ENCODE data around the gene DLX2.
"Not testable (repeated sequence)": the region's sequence is repeated elsewhere in the genome, so short reads cannot be mapped to it uniquely, and the experiment has no call there.

DLX2 gene

DNA sequence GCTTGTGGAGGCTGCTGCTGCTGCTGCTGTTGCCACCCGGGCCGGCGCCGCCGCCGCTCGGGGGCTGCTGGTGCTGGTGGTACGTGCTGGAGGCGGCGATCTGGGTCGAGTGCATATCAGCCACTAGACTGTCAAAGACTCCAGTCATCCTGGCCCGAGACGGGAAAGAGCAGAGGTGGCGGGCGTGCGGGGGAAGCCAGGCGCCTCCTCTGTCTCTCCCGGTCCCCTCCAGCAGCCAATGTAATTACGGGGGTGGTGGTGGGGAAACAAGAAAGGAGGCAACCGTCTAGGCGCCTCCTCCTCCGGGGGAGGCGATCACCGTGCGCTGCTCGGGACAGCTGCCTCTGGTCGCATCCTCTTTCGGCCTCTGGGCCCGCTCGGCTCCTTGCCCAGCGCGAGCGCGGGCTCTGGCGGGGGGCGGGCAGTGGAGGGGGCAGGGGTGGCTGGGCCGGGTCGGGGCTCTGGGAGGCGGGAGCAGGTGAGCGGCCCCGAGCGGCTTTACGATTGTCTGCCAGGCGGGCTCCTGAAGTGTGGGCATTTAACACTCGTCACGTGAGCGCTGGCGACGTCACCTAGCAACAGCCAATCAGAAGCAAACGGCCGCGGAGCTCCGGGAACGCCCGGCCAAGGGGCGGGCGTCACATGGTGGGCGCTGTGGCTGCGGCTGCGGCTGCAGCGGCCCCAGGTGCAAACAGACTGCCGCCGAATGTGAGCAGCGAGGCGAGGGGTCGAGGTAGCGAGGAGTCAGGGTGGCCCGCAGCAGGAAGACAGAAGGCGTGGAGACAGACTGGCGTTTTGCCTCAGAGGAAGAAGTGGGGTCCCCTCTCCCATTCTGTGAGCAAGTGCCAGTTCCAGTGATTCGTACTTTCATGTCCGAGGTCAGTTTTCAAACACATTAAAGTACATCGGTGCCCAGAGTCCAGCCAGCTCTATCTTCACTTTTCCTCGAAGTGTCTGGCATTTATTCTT, at the start of gene DLX2:
DLX2 (minus strand) TSS at position 510 of the 969 bp plus-strand sequence; CDS start at position 148, 362 bp downstream.
- peak; percentile 90 for DNase-seq

GRCh38 chr2:172147944-172148650, 45.4 kb upstream of the DLX2 start:
- DNase-seq: no peak

GRCh38 chr2:172143817-172144216, 41.1 kb upstream of the DLX2 start:
- DNase-seq: no peak

DNA sequence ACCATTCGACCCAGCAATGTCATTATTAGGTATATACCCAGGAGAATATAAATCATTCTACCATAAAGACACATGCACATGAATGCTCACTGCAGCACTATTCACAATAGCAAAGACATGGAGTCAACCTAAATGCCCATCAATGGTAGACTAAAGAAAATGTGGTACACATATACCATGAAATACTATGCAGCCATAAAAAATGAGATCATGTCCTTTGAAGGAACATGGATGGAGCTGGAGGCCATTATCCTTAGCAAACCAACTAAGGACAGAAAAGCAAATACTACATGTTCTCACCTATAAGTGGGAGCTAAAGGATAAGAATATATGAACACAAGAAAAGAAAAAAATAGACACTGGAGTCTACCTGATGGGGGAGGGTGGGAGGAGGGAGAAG, 36.0 kb upstream of the DLX2 start:
- DNase-seq: not testable (repeated sequence)

GRCh38 chr2:172137943-172138342, 35.2 kb upstream of the DLX2 start:
- no peak for DNase-seq

DNA sequence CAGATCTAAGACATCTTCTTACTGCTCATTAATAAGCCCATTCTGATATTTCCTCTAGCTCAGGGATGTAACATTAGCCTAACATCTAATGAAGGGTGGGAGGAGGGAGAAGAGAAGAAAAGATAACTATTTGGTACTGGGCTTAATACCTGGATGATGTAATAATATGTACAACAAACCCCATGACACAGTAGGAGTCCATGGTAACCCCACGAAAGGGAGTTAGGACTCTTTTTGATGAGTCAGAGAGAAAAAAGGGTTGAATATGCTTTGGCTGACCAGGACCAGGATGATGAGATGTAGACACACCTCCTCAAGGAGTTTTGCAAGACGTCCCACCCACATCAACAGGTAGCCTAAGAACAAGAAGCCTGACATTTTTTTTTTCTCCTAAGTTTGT, 34.4 kb upstream of the DLX2 start:
- no peak for DNase-seq

- no peak for DNase-seq
Observed at GRCh38 chr2:172135446-172135845, 32.7 kb upstream of the DLX2 start.

GRCh38 chr2:172134270-172134669, 31.6 kb upstream of the DLX2 start:
- DNase-seq: no peak

DNA sequence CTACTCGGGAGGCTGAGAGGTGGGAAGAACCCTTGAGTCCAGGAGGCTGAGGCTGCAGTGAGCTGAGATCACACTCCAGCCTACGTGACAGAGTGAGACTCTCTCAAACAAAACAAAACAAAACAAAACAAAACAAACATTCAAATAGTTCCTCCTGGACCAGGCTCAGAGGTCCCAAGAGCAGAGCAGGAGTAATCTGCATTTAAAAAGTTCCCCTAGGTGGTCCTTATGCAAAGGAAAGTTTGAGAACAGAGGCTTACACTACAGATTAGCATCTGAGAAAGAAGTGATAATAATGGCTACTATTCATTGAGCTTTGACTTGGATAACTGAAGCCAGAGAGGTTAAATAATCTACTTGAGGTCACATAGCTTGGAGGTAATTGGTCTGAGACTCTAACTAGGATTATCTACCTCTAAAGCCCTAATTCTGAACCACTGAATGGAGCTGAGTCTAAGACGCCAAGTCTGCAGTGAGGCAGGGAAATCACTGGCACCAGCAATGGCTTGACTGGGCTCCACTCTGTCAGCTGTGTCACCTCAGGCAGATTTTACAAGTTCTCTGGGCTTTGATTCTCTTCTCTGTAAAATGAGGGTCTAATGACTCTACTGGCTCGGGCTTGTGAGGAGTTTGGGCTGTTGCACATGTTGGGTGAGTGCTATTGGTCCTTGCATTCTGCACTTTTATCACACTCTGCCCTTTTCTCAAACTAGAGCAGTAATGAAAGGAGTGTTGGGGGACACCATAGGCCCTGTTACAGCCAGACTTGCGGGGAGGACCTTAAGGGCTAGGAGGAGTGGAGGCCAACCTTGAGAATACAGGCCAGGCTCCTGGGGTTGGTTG, 29.2 kb upstream of the DLX2 start:
- no peak for DNase-seq

DNA sequence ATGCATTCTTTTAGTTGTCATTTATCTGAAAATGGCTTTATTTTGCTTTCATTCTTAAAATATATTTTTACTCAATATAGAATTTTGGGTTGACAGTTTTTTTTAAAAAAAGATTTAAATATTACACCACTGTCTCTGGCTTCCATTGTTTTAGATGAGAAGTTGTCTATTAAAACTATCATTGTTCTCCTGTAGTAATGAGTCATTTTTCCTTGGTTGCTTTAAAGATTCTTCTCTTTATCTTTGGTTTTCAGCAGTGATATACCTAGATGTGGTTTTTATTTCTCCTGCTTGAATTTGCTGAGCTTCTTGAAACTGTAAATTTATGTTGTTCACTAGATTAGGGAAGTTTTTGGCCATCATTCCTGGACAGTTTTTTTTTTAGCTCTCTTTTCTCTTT, 26.7 kb upstream of the DLX2 start:
- DNase-seq: no peak

- no peak for DNase-seq
Observed at GRCh38 chr2:172128484-172128883, 25.8 kb upstream of the DLX2 start.

DNA sequence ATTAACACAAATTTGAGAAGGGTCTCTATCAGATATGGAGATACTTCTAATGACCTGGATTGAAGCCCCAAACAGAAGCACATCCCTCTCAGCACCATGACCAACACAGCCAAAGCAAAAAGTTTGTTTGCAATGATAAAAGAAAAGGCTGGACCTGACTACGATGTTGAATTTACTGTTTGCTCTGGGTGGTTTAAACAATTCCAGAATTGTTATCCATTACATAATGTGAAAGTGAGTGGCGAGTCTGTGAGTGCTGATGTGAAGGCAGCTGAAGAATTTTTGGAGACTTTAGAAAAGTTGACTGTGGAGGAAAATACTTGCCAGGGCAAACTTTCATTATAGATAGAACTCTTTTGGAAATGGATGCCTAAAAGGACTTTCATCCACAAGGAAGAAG, 17.4 kb upstream of the DLX2 start:
- DNase-seq: no peak

GRCh38 chr2:172119089-172119488, 16.4 kb upstream of the DLX2 start:
- no peak for DNase-seq

- no peak for DNase-seq
Observed at GRCh38 chr2:172116107-172116506, 13.4 kb upstream of the DLX2 start.

- no peak for DNase-seq
Observed at GRCh38 chr2:172114579-172114978, 11.9 kb upstream of the DLX2 start.

DNA sequence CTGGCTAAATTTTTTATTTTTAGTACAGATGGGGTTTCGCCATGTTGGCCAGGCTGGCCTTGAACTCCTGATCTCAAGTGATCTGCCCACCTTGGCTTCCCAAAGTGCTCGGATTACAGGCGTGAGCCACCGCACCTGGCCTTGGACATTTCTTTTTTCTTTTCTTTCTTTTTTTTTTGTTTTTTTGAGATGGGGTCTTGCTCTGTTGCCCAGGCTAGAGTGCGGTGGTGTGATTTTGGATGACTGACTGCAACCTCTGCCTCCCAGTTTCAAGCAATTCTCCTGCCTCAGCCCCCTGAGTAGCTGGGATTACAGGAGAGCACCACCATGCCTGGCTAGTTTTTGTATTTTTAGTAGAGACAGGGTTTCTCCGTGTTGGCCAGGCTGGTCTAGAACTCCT, 11.5 kb upstream of the DLX2 start:
- DNase-seq: not testable (repeated sequence)

DNA sequence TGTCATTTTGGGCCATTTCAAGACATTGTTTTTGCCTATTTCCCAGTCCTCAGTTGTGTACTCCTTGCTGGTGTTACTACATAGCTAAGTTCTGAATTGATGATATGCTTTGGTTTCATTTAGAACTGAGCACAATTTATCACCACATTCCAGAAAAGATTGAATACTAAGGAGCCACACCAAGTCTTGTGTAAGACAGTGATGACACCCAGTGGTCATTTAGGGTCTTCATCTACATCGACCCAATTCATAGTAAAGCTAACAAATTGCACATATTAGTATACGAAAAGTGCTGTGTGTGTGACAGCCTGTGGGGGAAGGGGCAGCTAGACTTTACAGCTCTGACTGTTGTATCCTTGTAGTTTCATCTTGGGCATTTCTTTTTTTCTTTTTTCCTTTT, 10.9 kb upstream of the DLX2 start:
- no peak for DNase-seq

DNA sequence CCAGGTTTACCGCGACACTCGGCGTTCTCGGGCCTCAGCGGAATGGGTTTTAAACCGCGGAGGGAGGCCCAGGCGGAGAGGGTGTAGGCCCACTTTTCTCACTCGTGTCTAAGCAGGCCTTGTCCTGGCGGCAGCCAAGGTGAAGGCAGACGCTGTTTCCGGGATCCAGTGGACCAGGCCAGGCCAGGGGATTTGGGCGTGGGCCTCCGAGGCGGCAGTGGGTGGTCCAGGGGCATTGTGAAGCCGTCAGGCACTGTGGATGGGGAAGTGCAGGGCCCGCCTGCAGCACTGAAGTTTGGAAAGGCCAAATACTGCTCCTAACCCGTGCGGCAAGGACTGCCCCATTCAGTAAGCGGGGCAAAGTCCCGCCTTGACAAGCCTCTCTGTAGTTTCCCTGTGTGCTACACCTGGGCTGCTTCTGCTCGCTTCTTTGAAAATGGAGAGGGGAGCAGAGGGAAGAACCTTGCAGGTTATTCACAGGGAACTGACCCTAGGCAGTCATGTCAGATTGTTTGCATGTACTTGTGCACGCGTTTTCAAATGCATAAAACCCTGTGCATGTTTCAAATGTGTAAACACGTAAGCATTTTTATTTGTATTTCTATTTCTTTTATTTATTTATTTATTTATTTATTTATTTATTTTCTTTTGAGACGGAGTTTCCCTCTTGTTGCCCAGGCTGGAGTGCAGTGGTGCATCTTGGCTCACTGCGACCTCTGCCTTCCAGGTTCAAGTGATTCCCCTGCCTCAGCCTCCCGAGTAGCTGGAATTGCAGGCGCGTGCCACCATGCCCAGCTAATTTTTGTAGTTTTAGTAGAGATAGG, 7.5 kb upstream of the DLX2 start:
- DNase-seq: peak; percentile 21

- DNase-seq: no peak
Observed at GRCh38 chr2:172109256-172109987, 6.7 kb upstream of the DLX2 start.

- DNase-seq: no peak
Observed at GRCh38 chr2:172108587-172108930, 5.9 kb upstream of the DLX2 start.

All from right hindlimb (tissue), 1 donor.